Lower leg skin (tissue), 3 donors: ENCODE measurements around the gene KIZ.

Source experiments
- POLR2A ChIP-seq, 2 donors: fragments of 450-650 bp; IDR thresholded peaks; one replicate each; pipeline ENCODE4 v1.6.1; 2016 to 2017; ENCODE audit warnings: antibody characterized with exemption in 2 of 2, mild to moderate bottlenecking in 1 of 2, moderate library complexity in 1 of 2
- TF ChIP-seq, protein P1 (sequence below), 3 donors: fragments of 450-650 bp; IDR thresholded peaks; one replicate each; pipeline ENCODE4 v1.5.1; 2016; ENCODE audit warnings: antibody characterized with exemption in 3 of 3, mild to moderate bottlenecking in 3 of 3, moderate library complexity in 2 of 3

DNA sequence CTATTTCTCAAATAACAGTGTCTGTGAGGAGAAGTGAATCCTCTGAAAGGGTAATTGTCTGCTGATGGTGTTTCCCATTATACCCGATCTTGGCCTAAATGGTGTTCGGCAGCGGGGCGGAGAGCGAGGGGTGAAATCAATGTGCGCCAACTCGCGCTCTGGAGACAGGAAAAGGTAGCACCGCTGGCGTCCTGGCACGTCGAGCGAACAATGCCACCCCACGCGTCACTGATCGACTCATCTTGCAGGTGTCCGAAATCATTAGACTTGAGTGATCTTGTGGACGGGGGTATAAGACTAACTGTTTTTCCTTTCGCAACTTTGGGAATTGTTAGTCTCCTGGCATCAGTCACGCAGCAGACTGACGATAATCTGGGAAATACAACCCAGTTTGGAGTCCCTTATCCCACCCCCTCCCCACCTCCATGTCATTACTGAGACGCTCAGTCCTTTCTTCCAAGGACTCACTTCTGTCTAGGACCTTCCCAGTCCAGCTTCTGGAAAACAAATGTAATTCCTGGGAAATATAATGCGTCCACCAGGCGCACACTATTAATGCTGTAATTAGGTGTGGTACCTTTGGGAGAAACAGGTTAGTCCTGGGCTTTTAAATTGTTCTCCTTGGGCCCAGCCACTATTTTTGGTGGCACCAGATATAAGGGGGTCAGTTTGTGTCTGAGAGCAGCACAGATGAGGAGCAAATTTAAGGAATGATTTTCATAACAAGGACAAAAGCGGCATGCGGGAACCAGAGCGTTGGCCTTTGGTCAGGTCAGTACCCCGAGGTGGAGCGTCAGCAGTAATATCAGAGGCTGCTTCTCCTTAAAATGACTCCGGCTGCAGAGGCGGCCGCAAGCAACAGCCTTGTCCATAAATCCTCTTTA lies 22.1 kb upstream of the KIZ start:
- TF ChIP-seq, protein P1, sequence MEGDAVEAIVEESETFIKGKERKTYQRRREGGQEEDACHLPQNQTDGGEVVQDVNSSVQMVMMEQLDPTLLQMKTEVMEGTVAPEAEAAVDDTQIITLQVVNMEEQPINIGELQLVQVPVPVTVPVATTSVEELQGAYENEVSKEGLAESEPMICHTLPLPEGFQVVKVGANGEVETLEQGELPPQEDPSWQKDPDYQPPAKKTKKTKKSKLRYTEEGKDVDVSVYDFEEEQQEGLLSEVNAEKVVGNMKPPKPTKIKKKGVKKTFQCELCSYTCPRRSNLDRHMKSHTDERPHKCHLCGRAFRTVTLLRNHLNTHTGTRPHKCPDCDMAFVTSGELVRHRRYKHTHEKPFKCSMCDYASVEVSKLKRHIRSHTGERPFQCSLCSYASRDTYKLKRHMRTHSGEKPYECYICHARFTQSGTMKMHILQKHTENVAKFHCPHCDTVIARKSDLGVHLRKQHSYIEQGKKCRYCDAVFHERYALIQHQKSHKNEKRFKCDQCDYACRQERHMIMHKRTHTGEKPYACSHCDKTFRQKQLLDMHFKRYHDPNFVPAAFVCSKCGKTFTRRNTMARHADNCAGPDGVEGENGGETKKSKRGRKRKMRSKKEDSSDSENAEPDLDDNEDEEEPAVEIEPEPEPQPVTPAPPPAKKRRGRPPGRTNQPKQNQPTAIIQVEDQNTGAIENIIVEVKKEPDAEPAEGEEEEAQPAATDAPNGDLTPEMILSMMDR (IDR thresholded peaks at IDR 0.05) = no peak
- no peak for TF ChIP-seq POLR2A (IDR thresholded peaks at IDR 0.05)
